Measurements from ENCODE around the gene DDX3Y. TPM values are rescaled to one million over a fixed set of nuclear protein-coding genes. Genes with fewer than 3 reads are reported as not detected.

DDX3Y gene
- total RNA-seq, 6 experiments from 2014 or later: 50.2 to 83.0 (median 53.2) TPM

- no peak for TF ChIP-seq CTCF (IDR thresholded peaks at IDR 0.05)
- peaks cover 22% of the 10 kb centered on the region for H3K4me1 Mint-ChIP-seq (ENCODE audit: low read depth)
- peaks cover 13% of the 10 kb centered on the region; the same call in 1 of the 2 replicates for H3K27me3 Mint-ChIP-seq (ENCODE audit: insufficient read depth)
- H3K27ac Mint-ChIP-seq: peak overlapping the region; percentile 100
- peak; percentile 66 for DNase-seq
- H3K36me3 Mint-ChIP-seq (ENCODE audit: low read depth): peaks cover 20% of the 10 kb centered on the region
- peak overlapping the region; percentile 100 for H3K4me3 Mint-ChIP-seq
- H3K9me3 Mint-ChIP-seq: peaks cover 10% of the 10 kb centered on the region
These were observed 827 bp downstream of the DDX3Y start for GRCh38 chrY:12905517-12905872.

- peaks cover 13% of the 10 kb centered on the region; the same call in 1 of the 2 replicates for H3K27me3 Mint-ChIP-seq (ENCODE audit: insufficient read depth)
- DNase-seq: no peak
- no peak for TF ChIP-seq CTCF (IDR thresholded peaks at IDR 0.05)
- peak overlapping the region; percentile 100 for H3K27ac Mint-ChIP-seq
- peak overlapping the region; percentile 100 for H3K4me3 Mint-ChIP-seq
- peaks cover 20% of the 10 kb centered on the region for H3K36me3 Mint-ChIP-seq (ENCODE audit: low read depth)
- H3K4me1 Mint-ChIP-seq (ENCODE audit: low read depth): peaks cover 22% of the 10 kb centered on the region
- H3K9me3 Mint-ChIP-seq: peaks cover 10% of the 10 kb centered on the region
These were observed 1.2 kb downstream of the DDX3Y start for GRCh38 chrY:12905895-12906294.

GRCh38 chrY:12913541-12913940 is 8.9 kb downstream of the DDX3Y start:
- Mint-ChIP-seq H3K27me3 (ENCODE audit: insufficient read depth) (peaks cover 3% of the 10 kb centered on the region; the same call in 1 of the 2 replicates), H3K4me3 (no peak overlapping the region), H3K9me3 (no peaks in the 10 kb centered on the region), H3K27ac (no peak overlapping the region), H3K4me1 (ENCODE audit: low read depth) (peaks cover 14% of the 10 kb centered on the region; the same call in 1 of the 2 replicates), H3K36me3 (ENCODE audit: low read depth) (peaks cover 31% of the 10 kb centered on the region)
- DNase-seq: no peak
- no peak for TF ChIP-seq CTCF (IDR thresholded peaks at IDR 0.05)

- H3K4me1 Mint-ChIP-seq (ENCODE audit: low read depth): peaks cover 19% of the 10 kb centered on the region
- TF ChIP-seq CTCF (IDR thresholded peaks at IDR 0.05): peak; percentile 65
These were observed 23.4 kb downstream of the DDX3Y start for GRCh38 chrY:12928043-12928442.

GRCh38 chrY:12941725-12942687 is 37.3 kb downstream of the DDX3Y start:
- Mint-ChIP-seq H3K9me3 (no peaks in the 10 kb centered on the region), H3K4me3 (no peak overlapping the region)
- no peak for DNase-seq

More at GRCh38 chrY:12928043-12928442, 23.4 kb downstream of the DDX3Y start:
- H3K9me3 Mint-ChIP-seq: no peaks in the 10 kb centered on the region
- no peak overlapping the region for H3K4me3 Mint-ChIP-seq
- peak overlapping the region; percentile 54; the same call in 1 of the 2 replicates for H3K27ac Mint-ChIP-seq
- no peaks in the 10 kb centered on the region for H3K36me3 Mint-ChIP-seq (ENCODE audit: low read depth)
- no peaks in the 10 kb centered on the region for H3K27me3 Mint-ChIP-seq (ENCODE audit: insufficient read depth)
- DNase-seq: peak; percentile 79

More at GRCh38 chrY:12941725-12942687, 37.3 kb downstream of the DDX3Y start:
- Mint-ChIP-seq H3K27me3 (ENCODE audit: insufficient read depth) (no peaks in the 10 kb centered on the region; the same call in 1 of the 2 replicates), H3K4me1 (ENCODE audit: low read depth) (peaks cover 6% of the 10 kb centered on the region; the same call in 1 of the 2 replicates), H3K36me3 (ENCODE audit: low read depth) (peaks cover 5% of the 10 kb centered on the region), H3K27ac (no peak overlapping the region)
- TF ChIP-seq CTCF (IDR thresholded peaks at IDR 0.05): no peak

Other genes with a start within 250 kb of the DDX3Y start
- gene USP9Y, start 203.6 kb upstream of the DDX3Y start, total RNA-seq (2021; fragmentation: NEBNext Ultra II Directional; extraction: Animal tissue kit (Norgen Biotek cat#: 25700)): 10 to 100 TPM; 16.7 to 21.1 (median 17.4) TPM